Transverse colon (tissue), 4 donors: ENCODE measurements around the gene TREH. TPM values are rescaled to one million over a fixed set of nuclear protein-coding genes. Genes with fewer than 3 reads are reported as not detected.
"Not testable (repeated sequence)": the region's sequence is repeated elsewhere in the genome, so short reads cannot be mapped to it uniquely, and the experiment has no call there.

Source experiments
- DNase-seq: peaks from one replicate; pipeline ENCODE4 v3.0.0-alpha.2; 2019
- H3K27ac ChIP-seq, 4 donors: fragments of 200-600 bp; sonication (generic); 2 replicates each; pipeline ENCODE4 v1.5.1; 2016 to 2018; ENCODE audit warnings: inconsistent platforms in 4 of 4
- H3K27me3 ChIP-seq: fragments of 200-600 bp; sonication (generic); 2 replicates; pipeline ENCODE4 v1.5.1; 2017; ENCODE audit warnings: inconsistent platforms
- H3K36me3 ChIP-seq, 4 donors: fragments of 200-600 bp; sonication (generic); 2 replicates each; pipeline ENCODE4 v1.5.1; 2017 to 2019; ENCODE audit warnings: inconsistent platforms in 4 of 4
- H3K4me1 ChIP-seq, 4 donors: fragments of 200-600 bp; sonication (generic); 2 replicates each; pipeline ENCODE4 v1.5.1; 2017 to 2020; ENCODE audit warnings: inconsistent platforms in 4 of 4
- H3K4me3 ChIP-seq, 4 donors: fragments of 200-600 bp; sonication (generic); 1 replicate in 1 of 4; 2 replicates in 3 of 4; pipeline versions ENCODE4 v1.5.1 to v1.6.1; 2017 to 2019; ENCODE audit warnings: inconsistent platforms in 4 of 4
- H3K9me3 ChIP-seq, 2 donors: fragments of 200-600 bp; sonication (generic); 2 replicates each; pipeline ENCODE4 v1.5.1; 2017 to 2019; ENCODE audit warnings: inconsistent platforms in 2 of 2
- EP300 ChIP-seq: sonication (generic); formaldehyde crosslinking; IDR thresholded peaks from one replicate; pipeline ENCODE4 v1.6.1; 2017; ENCODE audit warnings: antibody characterized with exemption, low read depth
- POLR2A ChIP-seq: fragments of 450-650 bp; IDR thresholded peaks from one replicate; pipeline ENCODE4 v1.6.1; 2016; ENCODE audit warnings: antibody characterized with exemption, mild to moderate bottlenecking, moderate library complexity
- POLR2AphosphoS5 ChIP-seq, 3 donors: sonication (generic); formaldehyde crosslinking; IDR thresholded peaks; one replicate each; pipeline ENCODE4 v1.6.1; 2016; ENCODE audit warnings: antibody characterized with exemption in 3 of 3
- WGBS, 2 donors: methylation state at CpG; one replicate each; pipeline ENCODE4 v1.1.5; 2018; ENCODE audit warnings: low coverage in 1 of 2; 5-methylcytosine and 5-hydroxymethylcytosine counted together
- in situ Hi-C, 4 donors: fragments of 200-750 bp; cut with MboI; loops; one replicate each; pipeline versions ENCODE4 v1.15.0 to v1.15.1; 2017; ENCODE audit warnings: low sequenced_read_pairs in 3 of 4, low pct_ligation_motif_present in 1 of 4, low pct_unique_long_range_greater_than_20kb in 1 of 4
- intact Hi-C: fragments of 100-400 bp; cut with DNase I; formaldehyde crosslinking; loops from one replicate; pipeline ENCODE4 v1.15.1; 2023; ENCODE audit warnings: low total_unique reads
- total RNA-seq, 4 donors: library from RNA; depleted of rRNA; stranded (reverse); fragments of >200 nt; gene quantifications; one replicate each; pipeline ENCODE4 v1.1.0, GENCODE V29; 2016
- TF ChIP-seq, protein P1 (sequence below), 5 experiments: fragments of 200-600 bp in 3 of 5; fragments of 450-650 bp in 2 of 5; sonication (generic) in 3 of 5; IDR thresholded peaks; 1 replicate in 2 of 5; 2 replicates in 3 of 5; pipeline ENCODE4 v1.5.1; 2016 to 2017; ENCODE audit warnings: antibody characterized with exemption in 5 of 5, inconsistent platforms in 3 of 5, mild to moderate bottlenecking in 2 of 5, moderate library complexity in 1 of 5

TREH gene
- total RNA-seq, 4 donors from 2014 or later, result 4.9 to 5.6 TPM; not detected in 2

DNA sequence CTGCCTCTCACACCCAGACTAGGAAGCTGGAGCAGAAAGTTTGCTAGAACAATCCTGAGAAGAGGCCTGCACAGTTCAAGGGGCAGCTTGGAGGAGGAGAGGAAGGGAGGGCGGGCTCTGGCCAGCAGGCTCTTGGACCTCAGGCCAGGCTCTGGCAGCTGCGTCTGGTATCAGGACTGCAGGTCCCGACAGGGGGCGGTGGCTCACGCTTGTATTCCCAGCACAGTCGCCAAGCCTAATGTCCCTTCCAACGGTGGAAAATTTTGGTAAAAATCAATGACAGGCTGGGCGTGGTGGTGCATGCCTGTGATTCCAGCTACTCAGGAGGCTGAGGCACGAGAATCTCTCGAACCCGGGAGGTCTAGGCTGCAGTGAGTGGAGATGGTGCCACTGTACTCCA, 542 bp downstream of the TREH start:
- in situ Hi-C loops, result loop anchor here in 2 of 4 donors (25.0 kb wide), 2 partner anchors 108 to 283 kb away; partner anchors contain the start of genes DDX6 (in 1 of the 2), FOXR1 (in 1 of the 2) and UPK2 (in 1 of the 2)
- H3K36me3 ChIP-seq, H3K9me3 ChIP-seq, intact Hi-C loops, H3K4me1 ChIP-seq, H3K27me3 ChIP-seq: not testable (repeated sequence)
- H3K4me3 ChIP-seq, result peak overlapping the region in 1 of 4 donors; percentile 14
- peak overlapping the region in 2 of 4 donors; percentile 63 to 65 for H3K27ac ChIP-seq
- 31% methylated on average over 11 of the region's 11 CpGs; no CpG with 5 or more reads in 1 of the 2 donors for WGBS, 2 donors
- TF ChIP-seq, protein P1, sequence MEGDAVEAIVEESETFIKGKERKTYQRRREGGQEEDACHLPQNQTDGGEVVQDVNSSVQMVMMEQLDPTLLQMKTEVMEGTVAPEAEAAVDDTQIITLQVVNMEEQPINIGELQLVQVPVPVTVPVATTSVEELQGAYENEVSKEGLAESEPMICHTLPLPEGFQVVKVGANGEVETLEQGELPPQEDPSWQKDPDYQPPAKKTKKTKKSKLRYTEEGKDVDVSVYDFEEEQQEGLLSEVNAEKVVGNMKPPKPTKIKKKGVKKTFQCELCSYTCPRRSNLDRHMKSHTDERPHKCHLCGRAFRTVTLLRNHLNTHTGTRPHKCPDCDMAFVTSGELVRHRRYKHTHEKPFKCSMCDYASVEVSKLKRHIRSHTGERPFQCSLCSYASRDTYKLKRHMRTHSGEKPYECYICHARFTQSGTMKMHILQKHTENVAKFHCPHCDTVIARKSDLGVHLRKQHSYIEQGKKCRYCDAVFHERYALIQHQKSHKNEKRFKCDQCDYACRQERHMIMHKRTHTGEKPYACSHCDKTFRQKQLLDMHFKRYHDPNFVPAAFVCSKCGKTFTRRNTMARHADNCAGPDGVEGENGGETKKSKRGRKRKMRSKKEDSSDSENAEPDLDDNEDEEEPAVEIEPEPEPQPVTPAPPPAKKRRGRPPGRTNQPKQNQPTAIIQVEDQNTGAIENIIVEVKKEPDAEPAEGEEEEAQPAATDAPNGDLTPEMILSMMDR (IDR thresholded peaks at IDR 0.05), result peak in 2 of 5 experiments; percentile 16 to 23
- peak; percentile 47 for DNase-seq

DNA sequence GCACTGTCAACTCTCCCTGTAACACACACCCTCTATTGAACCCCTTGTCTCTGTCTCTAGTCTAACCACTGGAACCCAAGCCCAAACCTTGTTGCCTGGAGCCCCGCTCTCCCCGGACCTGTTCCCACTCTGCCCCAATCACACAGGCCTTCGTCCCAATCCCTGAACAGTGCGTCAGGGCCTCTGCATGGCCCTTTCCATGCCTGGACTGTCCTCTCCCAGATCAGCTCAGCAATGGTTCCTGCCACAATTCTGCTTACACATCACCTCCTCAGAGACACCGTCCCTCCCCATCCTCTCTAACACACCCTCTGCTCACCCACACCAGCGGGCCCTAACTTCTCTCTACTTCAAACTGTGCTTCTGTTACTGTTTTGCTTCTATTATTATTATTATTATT, 1.5 kb downstream of the TREH start:
- H3K4me3 ChIP-seq, result no peak overlapping the region

DNA sequence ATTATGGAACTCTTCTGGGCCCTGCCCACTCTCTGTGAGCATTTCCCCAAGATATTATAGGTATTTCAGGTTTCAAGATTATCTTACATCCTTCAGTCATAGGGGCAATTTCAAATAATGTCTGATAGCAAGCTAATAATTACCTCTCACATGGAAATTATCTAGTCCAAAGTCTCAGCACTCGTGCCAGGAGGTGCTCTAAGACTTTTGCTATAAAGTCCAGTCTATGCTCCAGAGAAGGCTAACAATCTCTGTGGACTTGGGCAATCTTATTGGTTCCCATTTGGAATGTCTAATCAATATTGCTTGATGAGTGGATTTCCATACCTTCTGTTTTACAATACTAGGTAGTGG, 5.4 kb downstream of the TREH start:
- WGBS, 2 donors, result 79% methylated on average over 1 of the region's 1 CpG; no CpG with 5 or more reads in 1 of the 2 donors
- intact Hi-C loops, result no loop called here
- Histone ChIP-seq H3K9me3 (no peaks in the 10 kb centered on the region), H3K36me3 (no peaks in the 10 kb centered on the region), H3K4me3 (no peak overlapping the region), H3K27ac (no peak overlapping the region), H3K27me3 (no peaks in the 10 kb centered on the region), H3K4me1 (peaks cover 0 to 4% (median 3%) of the 10 kb centered on the region in 4 donors)
- DNase-seq, result no peak
- TF ChIP-seq POLR2AphosphoS5 (IDR thresholded peaks at IDR 0.05), result no peak
- no peak for TF ChIP-seq EP300
- TF ChIP-seq, protein P1 (IDR thresholded peaks at IDR 0.05), result no peak
- TF ChIP-seq POLR2A, result no peak
- in situ Hi-C loops, result no loop called here

More for the DNA sequence above, 1.5 kb downstream of the TREH start:
- 80 to 91% methylated on average over 1 to 6 of the region's 6 CpGs for WGBS, 2 donors
- no peak overlapping the region for H3K27ac ChIP-seq
- DNase-seq, result no peak
- TF ChIP-seq, protein P1 (IDR thresholded peaks at IDR 0.05), result no peak
- TF ChIP-seq POLR2A (no peak), POLR2AphosphoS5 (IDR thresholded peaks at IDR 0.05) (no peak), EP300 (no peak)
- in situ Hi-C loops (loop anchor here in 2 of 4 donors (25.0 kb wide), 2 partner anchors 109 to 284 kb away; partner anchors contain the start of genes DDX6 (in 1 of the 2), FOXR1 (in 1 of the 2) and UPK2 (in 1 of the 2)), intact Hi-C loops (no loop called here)
- H3K36me3 ChIP-seq, result no peaks in the 10 kb centered on the region
- no peaks in the 10 kb centered on the region for H3K9me3 ChIP-seq
- peaks cover 0 to 8% (median 7%) of the 10 kb centered on the region in 4 donors for H3K4me1 ChIP-seq
- H3K27me3 ChIP-seq, result no peaks in the 10 kb centered on the region

DNA sequence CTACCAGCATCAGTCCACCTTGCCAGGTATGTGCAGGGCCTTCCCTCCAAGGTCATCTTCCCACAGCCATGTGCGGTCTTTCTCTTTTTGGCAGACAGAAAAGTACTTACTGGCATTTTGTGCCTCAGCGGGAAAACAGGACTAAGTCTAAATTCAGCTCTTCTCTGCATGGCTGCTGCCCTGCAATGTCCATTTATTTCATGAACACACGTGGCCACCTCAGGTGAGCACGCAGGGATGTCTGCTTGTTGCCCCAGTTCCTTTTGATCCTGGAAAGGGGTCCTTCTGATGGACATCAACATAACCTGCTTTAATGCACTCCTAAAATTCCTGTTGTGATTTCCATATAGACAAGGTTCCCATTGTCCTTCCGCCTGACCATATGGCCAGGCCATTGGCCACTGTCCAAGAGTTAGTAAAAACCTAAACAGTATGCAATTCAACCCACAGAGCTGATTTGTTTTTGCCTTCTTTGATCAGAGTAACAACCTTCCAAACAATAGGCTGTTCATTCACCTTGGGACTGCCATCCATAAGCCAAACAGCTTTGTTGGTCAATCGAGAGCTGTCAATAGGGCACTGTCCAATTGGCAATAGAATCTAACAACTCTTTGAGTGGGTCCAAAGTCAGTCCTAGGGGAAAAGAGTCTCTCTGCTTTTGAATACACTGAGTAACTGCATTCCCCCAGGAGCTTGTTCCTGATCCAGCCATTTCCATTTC, 5.9 kb downstream of the TREH start:
- TF ChIP-seq, protein P1 (IDR thresholded peaks at IDR 0.05), result no peak
- TF ChIP-seq POLR2AphosphoS5 (IDR thresholded peaks at IDR 0.05) (no peak), EP300 (no peak), POLR2A (no peak)
- H3K4me3 ChIP-seq, result no peak overlapping the region
- no peaks in the 10 kb centered on the region for H3K4me1 ChIP-seq
- no peak for DNase-seq
- H3K27me3 ChIP-seq, result no peaks in the 10 kb centered on the region
- no peak overlapping the region for H3K27ac ChIP-seq
- intact Hi-C loops, result no loop called here
- 52 to 68% methylated on average over 3 to 6 of the region's 6 CpGs for WGBS, 2 donors
- in situ Hi-C loops, result no loop called here
- no peaks in the 10 kb centered on the region for H3K36me3 ChIP-seq
- H3K9me3 ChIP-seq, result no peaks in the 10 kb centered on the region
